RWPE2 (cell line): Measurements from ENCODE around the gene SPIN1.
"Not testable (repeated sequence)": the region's sequence is repeated elsewhere in the genome, so short reads cannot be mapped to it uniquely, and the experiment has no call there.

Source experiments
- ATAC-seq: fragments of 200-7000 bp; cut with Tn5 transposase; 3 replicates; pipeline ENCODE4 v1.9.1; 2021; ENCODE audit warnings: low read depth
- DNase-seq: peaks from one replicate; pipeline ENCODE4 v3.0.0-alpha.2; 2020; ENCODE audit warnings: low spot score
- H3K27ac ChIP-seq: fragments of 450-650 bp; 2 replicates; pipeline ENCODE4 v1.5.1; 2017; ENCODE audit warnings: mild to moderate bottlenecking; ENCODE audit not compliant: poor library complexity, severe bottlenecking
- H3K27me3 ChIP-seq: fragments of 250-450 bp; sonication (Bioruptor Pico); 2 replicates; pipeline ENCODE4 v1.5.1; 2021; ENCODE audit warnings: mild to moderate bottlenecking, moderate library complexity; ENCODE audit not compliant: insufficient read depth, poor library complexity, severe bottlenecking
- H3K36me3 ChIP-seq: fragments of 250-450 bp; sonication (Bioruptor Pico); 2 replicates; pipeline ENCODE4 v1.5.1; 2020; ENCODE audit warnings: low read depth, mild to moderate bottlenecking, moderate library complexity
- H3K4me1 ChIP-seq: fragments of 250-450 bp; sonication (Bioruptor Pico); 2 replicates; pipeline ENCODE4 v1.5.1; 2021; ENCODE audit warnings: mild to moderate bottlenecking, moderate library complexity; ENCODE audit not compliant: insufficient read depth, poor library complexity, severe bottlenecking
- H3K4me3 ChIP-seq: fragments of 250-450 bp; sonication (Bioruptor Pico); 2 replicates; pipeline ENCODE4 v1.5.1; 2021; ENCODE audit warnings: mild to moderate bottlenecking, moderate library complexity; ENCODE audit not compliant: severe bottlenecking
- H3K9me3 ChIP-seq: fragments of 250-450 bp; sonication (Bioruptor Pico); 2 replicates; pipeline ENCODE4 v1.5.1; 2021; ENCODE audit warnings: mild to moderate bottlenecking, moderate library complexity; ENCODE audit not compliant: severe bottlenecking
- TF ChIP-seq, protein P1 (sequence below): fragments of 450-650 bp; IDR thresholded peaks from one replicate; pipeline ENCODE4 v1.5.1; 2017; ENCODE audit warnings: mild to moderate bottlenecking, moderate library complexity; ENCODE audit not compliant: poor library complexity, severe bottlenecking

The SPIN1 gene

DNA sequence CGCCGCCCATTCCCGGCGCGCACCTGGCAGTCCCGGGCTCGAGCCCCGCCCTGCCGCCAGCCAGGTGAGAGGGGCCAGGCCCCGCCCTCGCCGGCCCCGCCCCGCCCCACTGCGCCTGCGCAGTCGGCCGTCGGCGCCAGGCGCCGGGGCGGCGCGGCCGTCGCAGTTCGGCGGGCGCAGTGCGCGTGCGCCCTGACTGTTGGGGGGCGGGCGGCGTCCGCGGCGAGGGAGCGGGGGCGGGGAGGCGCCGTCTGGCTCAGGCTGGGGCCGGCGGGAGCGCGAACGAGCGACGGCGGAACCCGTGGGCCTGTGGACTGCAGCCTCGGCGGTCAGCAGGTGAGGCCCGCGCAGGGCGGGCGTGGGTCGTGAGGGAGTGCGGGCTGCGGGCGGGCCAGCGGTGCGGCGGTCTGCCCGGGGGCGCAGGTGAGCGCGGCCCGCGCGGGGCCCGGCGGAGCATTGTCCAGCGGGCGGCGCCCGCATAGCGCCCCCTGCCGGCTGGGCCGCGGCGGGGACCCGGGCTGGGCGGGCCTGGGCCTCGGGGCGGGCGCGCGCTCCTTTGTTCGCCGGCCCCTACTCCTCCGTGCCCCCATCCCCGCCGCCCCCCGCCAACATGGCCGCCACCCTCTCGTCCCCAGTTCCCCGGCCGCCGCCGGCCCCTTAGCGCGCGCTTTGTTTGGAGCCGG is at the start of gene SPIN1:
Gene SPIN1 (plus strand): TSS at position 242 of the 683 bp plus-strand sequence. CDS start 38,096 bp downstream, outside the sequence.
- H3K27me3 ChIP-seq = no peaks in the 10 kb centered on the region
- DNase-seq (peak; percentile 75), ATAC-seq (peak; percentile 68)
- peak within 1 kb of the TSS; percentile 83 for H3K27ac ChIP-seq
- peak within 1 kb of the TSS; percentile 100 for H3K4me3 ChIP-seq
- H3K4me1 ChIP-seq = peaks cover 13% of the 10 kb centered on the region
- no peaks in the 10 kb centered on the region for H3K9me3 ChIP-seq
- H3K36me3 ChIP-seq = peaks cover 29% of the 10 kb centered on the region
- TF ChIP-seq, protein P1, sequence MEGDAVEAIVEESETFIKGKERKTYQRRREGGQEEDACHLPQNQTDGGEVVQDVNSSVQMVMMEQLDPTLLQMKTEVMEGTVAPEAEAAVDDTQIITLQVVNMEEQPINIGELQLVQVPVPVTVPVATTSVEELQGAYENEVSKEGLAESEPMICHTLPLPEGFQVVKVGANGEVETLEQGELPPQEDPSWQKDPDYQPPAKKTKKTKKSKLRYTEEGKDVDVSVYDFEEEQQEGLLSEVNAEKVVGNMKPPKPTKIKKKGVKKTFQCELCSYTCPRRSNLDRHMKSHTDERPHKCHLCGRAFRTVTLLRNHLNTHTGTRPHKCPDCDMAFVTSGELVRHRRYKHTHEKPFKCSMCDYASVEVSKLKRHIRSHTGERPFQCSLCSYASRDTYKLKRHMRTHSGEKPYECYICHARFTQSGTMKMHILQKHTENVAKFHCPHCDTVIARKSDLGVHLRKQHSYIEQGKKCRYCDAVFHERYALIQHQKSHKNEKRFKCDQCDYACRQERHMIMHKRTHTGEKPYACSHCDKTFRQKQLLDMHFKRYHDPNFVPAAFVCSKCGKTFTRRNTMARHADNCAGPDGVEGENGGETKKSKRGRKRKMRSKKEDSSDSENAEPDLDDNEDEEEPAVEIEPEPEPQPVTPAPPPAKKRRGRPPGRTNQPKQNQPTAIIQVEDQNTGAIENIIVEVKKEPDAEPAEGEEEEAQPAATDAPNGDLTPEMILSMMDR = peak; percentile 89

DNA sequence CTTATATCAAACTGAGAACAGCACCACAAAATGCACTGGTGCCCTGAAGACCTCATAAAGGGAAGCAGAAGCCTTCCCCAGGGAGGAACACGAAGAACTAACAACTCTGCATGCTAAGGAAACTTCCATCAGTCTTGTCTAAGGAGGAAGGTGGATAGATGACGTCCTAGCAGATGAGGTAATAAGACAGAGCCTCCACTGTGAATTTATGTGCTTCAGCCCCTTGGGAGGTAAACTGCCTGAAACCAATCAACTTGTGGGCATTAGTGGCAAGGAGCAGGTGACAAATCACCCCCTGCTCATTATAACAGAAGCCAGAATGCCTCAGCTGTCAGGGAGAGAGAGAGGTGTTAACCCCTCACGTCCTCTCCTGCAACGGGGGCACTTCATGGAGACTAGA is 48.9 kb upstream of the SPIN1 start:
- H3K36me3 ChIP-seq = no peaks in the 10 kb centered on the region
- DNase-seq (no peak), ATAC-seq (no peak)
- no peaks in the 10 kb centered on the region for H3K27me3 ChIP-seq
- TF ChIP-seq, protein P1 = no peak
- H3K4me3 ChIP-seq = no peak overlapping the region
- no peak overlapping the region for H3K27ac ChIP-seq
- peaks cover 4% of the 10 kb centered on the region for H3K4me1 ChIP-seq
- no peaks in the 10 kb centered on the region for H3K9me3 ChIP-seq

DNA sequence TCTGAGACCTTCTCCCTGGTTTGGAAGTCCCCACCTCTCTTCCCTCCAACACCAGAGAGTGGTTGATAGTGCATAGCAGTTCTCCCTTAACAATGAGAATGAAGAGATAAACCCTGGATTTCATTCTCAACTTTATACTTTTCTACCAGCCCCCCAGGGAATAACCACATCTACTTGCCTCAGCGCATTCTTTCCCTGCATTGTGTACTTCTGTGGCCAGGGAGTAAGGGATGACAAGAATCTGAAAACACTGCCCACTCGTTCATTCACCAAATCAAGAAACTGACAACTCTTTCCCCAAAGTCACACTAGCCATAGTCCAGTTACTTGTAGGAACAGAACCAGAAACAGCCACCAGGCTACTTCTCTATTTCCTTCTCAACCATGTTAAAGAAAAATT is 46.0 kb upstream of the SPIN1 start:
- Histone ChIP-seq H3K9me3 (no peaks in the 10 kb centered on the region), H3K4me1 (peaks cover 10% of the 10 kb centered on the region), H3K36me3 (no peaks in the 10 kb centered on the region), H3K27me3 (no peaks in the 10 kb centered on the region), H3K27ac (no peak overlapping the region), H3K4me3 (no peak overlapping the region)
- TF ChIP-seq, protein P1 = no peak
- no peak for DNase-seq
- ATAC-seq = no peak

DNA sequence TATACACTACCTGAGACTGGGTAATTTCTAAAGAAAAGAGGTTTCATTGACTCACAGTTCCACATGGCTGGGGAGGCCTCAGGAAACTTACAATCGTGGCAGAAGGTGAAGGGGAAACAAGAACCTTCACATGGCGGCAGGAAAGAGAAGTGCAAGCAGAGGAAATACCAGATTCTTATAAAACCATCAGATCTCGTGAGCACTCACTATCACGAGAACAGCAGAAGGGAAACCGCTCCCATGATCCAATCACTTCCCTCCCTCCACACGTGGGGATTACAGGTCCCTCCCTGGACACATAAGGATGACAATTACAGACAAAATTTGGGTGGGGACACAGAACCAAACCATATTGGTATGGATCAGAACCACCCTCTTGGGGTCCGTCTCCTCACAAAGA is 44.2 kb upstream of the SPIN1 start:
- H3K4me3 ChIP-seq = no peak overlapping the region
- no peak for ATAC-seq
- H3K27me3 ChIP-seq = no peaks in the 10 kb centered on the region
- H3K9me3 ChIP-seq = no peaks in the 10 kb centered on the region
- H3K4me1 ChIP-seq = peaks cover 10% of the 10 kb centered on the region
- H3K36me3 ChIP-seq = no peaks in the 10 kb centered on the region
- DNase-seq = no peak
- TF ChIP-seq, protein P1 = no peak
- H3K27ac ChIP-seq = peak overlapping the region; percentile 41

DNA sequence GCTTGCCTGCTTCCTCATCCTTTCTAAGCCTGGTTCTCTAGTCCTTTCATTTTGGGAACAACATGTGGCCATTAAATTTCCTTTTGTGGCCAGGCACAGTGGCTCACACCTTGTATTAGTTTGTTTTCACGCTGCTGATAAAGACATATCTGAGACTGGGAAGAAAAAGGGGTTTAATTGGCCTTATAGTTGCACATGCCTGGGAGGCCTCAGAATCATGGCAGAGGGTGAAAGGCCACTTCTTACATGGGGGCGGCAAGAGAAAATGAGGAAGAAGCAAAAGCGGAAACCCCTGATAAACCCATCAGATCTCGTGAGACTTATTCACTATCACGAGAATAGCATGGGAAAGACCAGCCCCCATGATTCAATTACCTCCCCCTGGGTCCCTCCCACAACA is 37.9 kb upstream of the SPIN1 start:
- not testable (repeated sequence) for H3K36me3 ChIP-seq, DNase-seq, H3K4me3 ChIP-seq, H3K27me3 ChIP-seq, ATAC-seq, H3K9me3 ChIP-seq, H3K4me1 ChIP-seq, H3K27ac ChIP-seq
